Nephron progenitor cell (in vitro differentiated cells): ENCODE results near the gene MTMR2.

Source experiments
- DNase-seq: peaks from one replicate; pipeline ENCODE4 v3.0.0; 2021
- H3K27ac Mint-ChIP-seq: 2 replicates; pipeline ENCODE4 v1.8.0; 2021; ENCODE audit warnings: mild to moderate bottlenecking, moderate library complexity, mixed read lengths
- H3K27me3 Mint-ChIP-seq: 2 replicates; pipeline ENCODE4 v1.8.0; 2021; ENCODE audit warnings: mild to moderate bottlenecking, low read depth, mixed read lengths; ENCODE audit not compliant: poor library complexity
- H3K36me3 Mint-ChIP-seq: 2 replicates; pipeline ENCODE4 v1.8.0; 2021; ENCODE audit warnings: low read depth, mixed read lengths
- H3K4me1 Mint-ChIP-seq: 2 replicates; pipeline ENCODE4 v1.8.0; 2021; ENCODE audit warnings: mixed read lengths
- H3K4me3 Mint-ChIP-seq: 2 replicates; pipeline ENCODE4 v1.8.0; 2021; ENCODE audit warnings: mild to moderate bottlenecking, moderate library complexity, mixed read lengths
- H3K9me3 Mint-ChIP-seq: 2 replicates; pipeline ENCODE4 v1.8.0; 2021; ENCODE audit warnings: mild to moderate bottlenecking, moderate library complexity, mixed read lengths
- TF ChIP-seq, protein P1 (sequence below): fragments of 200-600 bp; sonication (generic); IDR thresholded peaks from 2 replicates; pipeline ENCODE4 v1.5.0; 2021; ENCODE audit warnings: antibody characterized with exemption

The MTMR2 gene

DNA sequence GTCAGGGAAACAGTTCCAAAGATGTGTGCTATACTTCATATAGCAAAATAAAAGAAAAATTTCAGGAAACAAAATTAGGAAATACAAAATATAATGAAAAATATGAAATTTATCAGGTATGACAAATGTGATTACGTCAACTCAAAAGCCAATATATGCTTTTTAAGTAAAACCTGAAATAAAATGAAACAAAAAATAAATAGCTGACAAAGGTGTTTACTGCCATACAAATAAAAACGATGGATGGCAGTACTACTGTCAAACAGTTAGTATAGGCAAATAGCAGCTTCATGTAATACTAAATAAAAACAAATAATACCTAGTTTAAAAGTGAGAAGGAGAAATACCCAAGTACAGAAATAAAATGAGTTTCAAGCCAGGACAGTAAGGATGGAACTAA, 119.9 kb downstream of the MTMR2 start:
- H3K4me3 Mint-ChIP-seq: no peak overlapping the region
- peaks cover 99% of the 10 kb centered on the region for H3K36me3 Mint-ChIP-seq
- H3K27me3 Mint-ChIP-seq: peaks cover 4% of the 10 kb centered on the region
- TF ChIP-seq, protein P1, sequence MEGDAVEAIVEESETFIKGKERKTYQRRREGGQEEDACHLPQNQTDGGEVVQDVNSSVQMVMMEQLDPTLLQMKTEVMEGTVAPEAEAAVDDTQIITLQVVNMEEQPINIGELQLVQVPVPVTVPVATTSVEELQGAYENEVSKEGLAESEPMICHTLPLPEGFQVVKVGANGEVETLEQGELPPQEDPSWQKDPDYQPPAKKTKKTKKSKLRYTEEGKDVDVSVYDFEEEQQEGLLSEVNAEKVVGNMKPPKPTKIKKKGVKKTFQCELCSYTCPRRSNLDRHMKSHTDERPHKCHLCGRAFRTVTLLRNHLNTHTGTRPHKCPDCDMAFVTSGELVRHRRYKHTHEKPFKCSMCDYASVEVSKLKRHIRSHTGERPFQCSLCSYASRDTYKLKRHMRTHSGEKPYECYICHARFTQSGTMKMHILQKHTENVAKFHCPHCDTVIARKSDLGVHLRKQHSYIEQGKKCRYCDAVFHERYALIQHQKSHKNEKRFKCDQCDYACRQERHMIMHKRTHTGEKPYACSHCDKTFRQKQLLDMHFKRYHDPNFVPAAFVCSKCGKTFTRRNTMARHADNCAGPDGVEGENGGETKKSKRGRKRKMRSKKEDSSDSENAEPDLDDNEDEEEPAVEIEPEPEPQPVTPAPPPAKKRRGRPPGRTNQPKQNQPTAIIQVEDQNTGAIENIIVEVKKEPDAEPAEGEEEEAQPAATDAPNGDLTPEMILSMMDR: no peak
- H3K27ac Mint-ChIP-seq: no peak overlapping the region
- H3K9me3 Mint-ChIP-seq: peaks cover 59% of the 10 kb centered on the region
- no peak for DNase-seq
- H3K4me1 Mint-ChIP-seq: no peaks in the 10 kb centered on the region

DNA sequence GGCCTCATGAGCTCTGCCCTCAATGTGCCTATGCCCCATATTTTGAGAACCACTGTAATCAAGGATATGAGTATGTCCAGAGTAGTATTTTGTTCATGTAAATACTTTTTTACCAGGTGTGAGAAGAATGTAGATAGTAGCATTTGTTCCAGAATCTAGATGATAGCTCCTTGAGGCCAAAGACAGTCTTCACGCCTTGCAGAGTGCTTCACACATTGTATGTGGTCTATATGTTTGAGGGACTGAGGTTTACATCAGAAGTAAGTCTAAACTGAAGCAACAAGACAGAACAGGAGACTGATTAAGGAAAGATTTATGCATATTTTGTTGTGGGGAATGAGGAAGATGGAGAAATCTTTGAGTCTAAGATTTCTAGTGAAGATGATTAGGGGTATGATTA, 121.1 kb downstream of the MTMR2 start:
- DNase-seq: no peak
- TF ChIP-seq, protein P1: no peak
- Mint-ChIP-seq H3K9me3 (peaks cover 48% of the 10 kb centered on the region), H3K36me3 (peaks cover 87% of the 10 kb centered on the region), H3K27ac (no peak overlapping the region), H3K4me1 (no peaks in the 10 kb centered on the region), H3K27me3 (peaks cover 2% of the 10 kb centered on the region), H3K4me3 (no peak overlapping the region)

DNA sequence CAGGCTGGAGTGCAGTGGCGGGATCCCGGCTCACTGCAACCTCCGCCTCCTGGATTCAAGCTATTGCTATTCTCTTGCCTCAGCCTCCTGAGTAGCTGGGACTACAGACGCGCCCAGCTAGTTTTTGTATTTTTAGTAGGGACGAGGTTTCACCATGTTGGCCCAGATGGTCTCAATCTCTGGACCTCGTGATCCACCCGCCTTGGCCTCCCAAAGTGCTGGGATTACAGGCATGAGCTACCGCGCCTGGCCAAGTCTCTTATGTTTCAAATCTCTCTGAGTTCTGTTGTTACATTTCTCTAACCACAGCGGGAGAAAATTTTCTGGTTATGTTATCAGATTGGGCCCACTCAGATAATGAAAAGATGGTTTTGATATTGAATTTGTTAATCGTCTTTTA, 123.5 kb downstream of the MTMR2 start:
- no peak for DNase-seq
- Mint-ChIP-seq H3K36me3 (peaks cover 68% of the 10 kb centered on the region), H3K4me1 (peaks cover 4% of the 10 kb centered on the region), H3K4me3 (no peak overlapping the region), H3K27me3 (no peaks in the 10 kb centered on the region), H3K27ac (no peak overlapping the region), H3K9me3 (peaks cover 24% of the 10 kb centered on the region)
- TF ChIP-seq, protein P1: no peak

DNA sequence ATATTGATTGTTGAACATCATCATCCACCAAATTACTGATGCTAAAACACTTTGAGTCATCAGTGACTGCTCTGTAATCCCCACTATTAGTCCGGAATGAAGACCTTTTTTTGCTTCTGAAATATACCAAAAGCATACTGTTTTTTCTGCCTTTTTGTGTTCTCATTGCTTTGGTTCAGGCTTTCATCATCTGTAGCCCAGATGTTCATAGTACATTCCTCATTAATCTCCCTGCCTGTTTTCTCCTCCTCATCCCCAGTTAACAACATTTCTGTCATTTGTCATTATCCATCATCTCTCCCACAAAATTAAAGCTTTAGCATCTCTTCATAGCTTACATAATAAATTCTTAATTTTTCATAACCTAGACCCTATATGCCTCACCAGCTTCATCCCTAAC, 124.4 kb downstream of the MTMR2 start:
- Mint-ChIP-seq H3K27me3 (no peaks in the 10 kb centered on the region), H3K4me1 (peaks cover 9% of the 10 kb centered on the region), H3K36me3 (peaks cover 63% of the 10 kb centered on the region), H3K9me3 (peaks cover 17% of the 10 kb centered on the region), H3K4me3 (no peak overlapping the region), H3K27ac (peak overlapping the region; percentile 1)
- TF ChIP-seq, protein P1: no peak
- no peak for DNase-seq

DNA sequence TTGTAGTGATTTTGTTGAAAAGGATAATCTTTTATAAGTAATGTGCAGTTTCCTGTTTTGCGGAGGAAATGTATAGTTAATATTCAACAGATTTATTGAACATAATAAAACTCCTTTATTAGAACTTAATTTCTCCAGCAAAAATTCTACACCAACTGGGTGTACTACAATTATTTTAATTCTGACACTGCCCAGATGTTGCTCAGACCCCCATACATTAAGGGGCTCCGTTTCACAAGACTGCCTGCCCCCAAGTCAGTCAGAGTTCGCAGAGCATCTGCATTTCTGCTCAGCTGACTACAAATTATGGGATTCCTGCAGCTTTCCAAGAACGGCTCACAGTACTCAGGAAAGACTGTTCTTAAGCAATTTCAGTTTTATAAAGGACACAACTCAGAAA, 127.4 kb downstream of the MTMR2 start:
- no peaks in the 10 kb centered on the region for H3K9me3 Mint-ChIP-seq

DNA sequence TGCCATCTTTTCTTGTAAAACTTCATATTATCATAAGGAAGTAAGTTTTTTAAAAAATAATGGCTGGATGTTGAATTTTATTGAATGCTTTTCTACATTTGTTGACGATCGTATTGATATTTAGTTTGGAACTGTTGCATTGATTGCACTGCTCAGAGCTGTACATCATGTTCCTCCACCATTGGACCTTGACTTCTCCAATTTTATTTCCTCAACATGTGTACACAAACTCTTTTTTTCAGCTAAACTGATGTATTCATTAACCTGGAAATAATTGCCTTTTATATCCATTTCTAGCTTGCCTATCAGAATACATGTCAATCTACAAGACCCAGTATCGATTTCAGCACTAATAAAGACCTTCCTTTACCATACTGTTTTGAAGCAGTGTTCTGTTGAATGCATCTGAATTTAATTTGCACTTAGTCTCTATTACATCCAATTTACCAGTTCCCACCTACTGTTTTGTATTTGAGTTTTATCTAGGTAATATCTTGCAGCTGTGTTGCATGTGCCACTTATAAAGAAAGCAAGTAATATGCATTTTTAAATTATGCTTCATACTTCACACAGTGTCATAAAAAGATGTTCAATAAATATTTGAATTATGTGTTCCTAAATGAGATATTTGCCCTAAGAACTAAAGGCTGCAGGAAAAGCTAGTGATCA, 128.1 kb downstream of the MTMR2 start:
- DNase-seq: no peak
- no peaks in the 10 kb centered on the region for H3K9me3 Mint-ChIP-seq
- peaks cover 48% of the 10 kb centered on the region for H3K36me3 Mint-ChIP-seq
- no peaks in the 10 kb centered on the region for H3K27me3 Mint-ChIP-seq
- peaks cover 41% of the 10 kb centered on the region for H3K4me1 Mint-ChIP-seq
- no peak overlapping the region for H3K27ac Mint-ChIP-seq
- TF ChIP-seq, protein P1: no peak
- no peak overlapping the region for H3K4me3 Mint-ChIP-seq

More for the DNA sequence above, 127.4 kb downstream of the MTMR2 start:
- no peak overlapping the region for H3K27ac Mint-ChIP-seq
- no peak for DNase-seq
- H3K27me3 Mint-ChIP-seq: no peaks in the 10 kb centered on the region
- peaks cover 37% of the 10 kb centered on the region for H3K4me1 Mint-ChIP-seq
- TF ChIP-seq, protein P1: no peak
- peaks cover 55% of the 10 kb centered on the region for H3K36me3 Mint-ChIP-seq
- no peak overlapping the region for H3K4me3 Mint-ChIP-seq
